IgD-negative memory B cell (primary cell): ENCODE data around the gene SLC35F3. TPM values are rescaled to one million over a fixed set of nuclear protein-coding genes. Genes with fewer than 3 reads are reported as not detected.
A peak's percentile ranks its signal among the peaks of the same experiment; 100 is the strongest.

ENCODE experiments used
- H3K27ac Mint-ChIP-seq, 3 donors: one replicate each; pipeline ENCODE4 v1.8.0; 2020 to 2022; ENCODE audit warnings: mild to moderate bottlenecking in 3 of 3, mixed read lengths in 3 of 3, moderate library complexity in 1 of 3
- H3K27me3 Mint-ChIP-seq: one replicate; pipeline ENCODE4 v1.8.0; 2021; ENCODE audit warnings: mixed read lengths
- H3K36me3 Mint-ChIP-seq: one replicate; pipeline ENCODE4 v1.8.0; 2020; ENCODE audit warnings: mild to moderate bottlenecking, mixed read lengths
- H3K4me1 Mint-ChIP-seq, 3 donors: one replicate each; pipeline ENCODE4 v1.8.0; 2020 to 2022; ENCODE audit warnings: mixed read lengths in 3 of 3, mild to moderate bottlenecking in 1 of 3
- H3K4me3 Mint-ChIP-seq, 4 donors: one replicate each; pipeline ENCODE4 v1.8.0; 2020 to 2022; ENCODE audit warnings: mild to moderate bottlenecking in 4 of 4, mixed read lengths in 4 of 4, moderate library complexity in 3 of 4
- H3K9me3 Mint-ChIP-seq, 3 donors: one replicate each; pipeline ENCODE4 v1.8.0; 2020 to 2021; ENCODE audit warnings: mixed read lengths in 3 of 3, mild to moderate bottlenecking in 1 of 3
- polyA plus RNA-seq: library from polyadenylated mRNA; unstranded; fragments of 300-500 nt; fragmentation: Illumina TruSeq; gene quantifications from one replicate; pipeline ENCODE4 v1.2.3, GENCODE V29; 2021

The SLC35F3 gene
- polyA plus RNA-seq, 1 donor from 2014 or later: not detected

DNA sequence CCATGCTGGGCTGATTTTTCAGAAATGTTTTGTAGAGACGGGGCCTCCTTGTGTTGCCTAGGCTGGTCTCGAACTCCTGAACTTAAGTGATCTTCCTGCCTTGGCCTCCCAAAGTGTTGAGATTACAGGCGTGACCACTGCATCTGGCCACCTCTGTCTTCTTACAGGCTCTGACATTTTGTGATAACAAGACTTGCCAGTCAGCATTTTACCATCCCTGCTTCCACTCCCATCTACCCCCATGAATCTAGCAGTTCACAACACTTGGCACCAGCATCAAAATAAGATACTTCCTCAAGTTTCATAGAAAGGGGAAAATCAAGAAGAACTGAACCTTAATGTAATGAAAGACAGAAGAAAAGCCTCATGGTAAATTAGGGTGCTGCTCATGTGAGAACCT, 32.4 kb downstream of the SLC35F3 start:
- no peak overlapping the region for H3K27ac Mint-ChIP-seq
- peaks cover 0 to 3% (median 0%) of the 10 kb centered on the region in 3 donors for H3K4me1 Mint-ChIP-seq
- H3K27me3 Mint-ChIP-seq: no peaks in the 10 kb centered on the region

GRCh38 chr1:233938476-233938875, 34.0 kb downstream of the SLC35F3 start:
- Mint-ChIP-seq H3K27ac (no peak overlapping the region), H3K36me3 (no peaks in the 10 kb centered on the region), H3K9me3 (peaks cover 0 to 5% (median 2%) of the 10 kb centered on the region in 3 donors), H3K4me1 (peaks cover 0 to 3% (median 0%) of the 10 kb centered on the region in 3 donors), H3K4me3 (no peak overlapping the region), H3K27me3 (peaks cover 4% of the 10 kb centered on the region)

More for the DNA sequence above, 32.4 kb downstream of the SLC35F3 start:
- H3K9me3 Mint-ChIP-seq: peaks cover 0 to 2% (median under 1%) of the 10 kb centered on the region in 3 donors
- H3K36me3 Mint-ChIP-seq: no peaks in the 10 kb centered on the region
- no peak overlapping the region for H3K4me3 Mint-ChIP-seq

- H3K4me3 Mint-ChIP-seq: no peak overlapping the region
- H3K27ac Mint-ChIP-seq: no peak overlapping the region
- H3K27me3 Mint-ChIP-seq: peaks cover 5% of the 10 kb centered on the region
- no peaks in the 10 kb centered on the region for H3K36me3 Mint-ChIP-seq
- H3K9me3 Mint-ChIP-seq: peaks cover 0 to 5% (median 2%) of the 10 kb centered on the region in 3 donors
- peaks cover 0 to 3% (median 0%) of the 10 kb centered on the region in 3 donors for H3K4me1 Mint-ChIP-seq
Observed at GRCh38 chr1:233939451-233939850, 35.0 kb downstream of the SLC35F3 start.

GRCh38 chr1:233940908-233941307, 36.4 kb downstream of the SLC35F3 start:
- peaks cover 7% of the 10 kb centered on the region for H3K27me3 Mint-ChIP-seq
- peaks cover 0 to 5% (median 2%) of the 10 kb centered on the region in 3 donors for H3K9me3 Mint-ChIP-seq
- no peaks in the 10 kb centered on the region for H3K36me3 Mint-ChIP-seq
- peaks cover 0 to 3% (median 0%) of the 10 kb centered on the region in 3 donors for H3K4me1 Mint-ChIP-seq
- H3K4me3 Mint-ChIP-seq: no peak overlapping the region
- H3K27ac Mint-ChIP-seq: no peak overlapping the region

- Mint-ChIP-seq H3K27me3 (peaks cover 8% of the 10 kb centered on the region), H3K27ac (no peak overlapping the region), H3K9me3 (peaks cover 0 to 10% (median 4%) of the 10 kb centered on the region in 3 donors), H3K36me3 (peaks cover 1% of the 10 kb centered on the region), H3K4me3 (no peak overlapping the region), H3K4me1 (peaks cover 0 to 3% (median 0%) of the 10 kb centered on the region in 3 donors)
Observed at GRCh38 chr1:233944601-233945000, 40.1 kb downstream of the SLC35F3 start.

DNA sequence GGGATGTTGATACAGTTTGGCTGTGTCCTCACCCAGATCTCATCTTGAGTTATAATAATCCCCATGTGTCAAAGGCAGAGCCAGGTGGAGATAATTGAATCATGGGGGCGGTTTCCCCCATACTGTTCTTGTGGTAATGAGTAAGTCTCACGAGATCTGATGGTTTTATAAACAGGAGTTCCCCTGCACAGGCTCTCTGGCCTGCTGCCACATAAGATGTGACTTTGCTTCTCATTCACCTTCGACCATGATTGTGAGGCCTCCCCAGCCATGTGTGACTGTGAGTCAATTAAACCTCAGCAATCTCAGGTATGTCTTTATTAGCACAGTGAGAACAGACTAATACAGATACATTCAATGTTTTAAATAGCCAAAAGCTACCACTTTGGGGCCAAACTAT, 41.1 kb downstream of the SLC35F3 start:
- peaks cover 0 to 3% (median 0%) of the 10 kb centered on the region in 3 donors for H3K4me1 Mint-ChIP-seq
- H3K27ac Mint-ChIP-seq: no peak overlapping the region
- H3K27me3 Mint-ChIP-seq: peaks cover 9% of the 10 kb centered on the region
- no peak overlapping the region for H3K4me3 Mint-ChIP-seq
- H3K9me3 Mint-ChIP-seq: peaks cover 2 to 10% (median 8%) of the 10 kb centered on the region in 3 donors
- H3K36me3 Mint-ChIP-seq: peaks cover 2% of the 10 kb centered on the region

- H3K9me3 Mint-ChIP-seq: peaks cover 2 to 13% (median 10%) of the 10 kb centered on the region in 3 donors
- no peak overlapping the region for H3K4me3 Mint-ChIP-seq
- no peak overlapping the region for H3K27ac Mint-ChIP-seq
- peaks cover 2% of the 10 kb centered on the region for H3K36me3 Mint-ChIP-seq
- H3K4me1 Mint-ChIP-seq: peaks cover 0 to 3% (median 0%) of the 10 kb centered on the region in 3 donors
- H3K27me3 Mint-ChIP-seq: peaks cover 9% of the 10 kb centered on the region
Observed at GRCh38 chr1:233945979-233946378, 41.5 kb downstream of the SLC35F3 start.

GRCh38 chr1:233946724-233947123, 42.2 kb downstream of the SLC35F3 start:
- Mint-ChIP-seq H3K27me3 (peaks cover 9% of the 10 kb centered on the region), H3K9me3 (peaks cover 5 to 21% (median 12%) of the 10 kb centered on the region in 3 donors), H3K27ac (no peak overlapping the region), H3K36me3 (peaks cover 2% of the 10 kb centered on the region), H3K4me3 (no peak overlapping the region), H3K4me1 (peaks cover 0 to 3% (median 0%) of the 10 kb centered on the region in 3 donors)

- Mint-ChIP-seq H3K27me3 (peaks cover 3% of the 10 kb centered on the region), H3K36me3 (peaks cover 2% of the 10 kb centered on the region), H3K4me3 (no peak overlapping the region), H3K4me1 (peaks cover 0 to 2% (median 0%) of the 10 kb centered on the region in 3 donors), H3K9me3 (peaks cover 6 to 36% (median 17%) of the 10 kb centered on the region in 3 donors), H3K27ac (peak overlapping the region in 1 of 3 donors; percentile 36)
Observed at GRCh38 chr1:233951804-233952203, 47.3 kb downstream of the SLC35F3 start.

- H3K9me3 Mint-ChIP-seq: peaks cover 0 to 18% (median 6%) of the 10 kb centered on the region in 3 donors
- no peaks in the 10 kb centered on the region for H3K36me3 Mint-ChIP-seq
- peak overlapping the region in 1 of 3 donors; percentile 55 for H3K27ac Mint-ChIP-seq
- no peak overlapping the region for H3K4me3 Mint-ChIP-seq
- no peaks in the 10 kb centered on the region for H3K4me1 Mint-ChIP-seq
- H3K27me3 Mint-ChIP-seq: no peaks in the 10 kb centered on the region
Observed at GRCh38 chr1:233957691-233958090, 53.2 kb downstream of the SLC35F3 start.

DNA sequence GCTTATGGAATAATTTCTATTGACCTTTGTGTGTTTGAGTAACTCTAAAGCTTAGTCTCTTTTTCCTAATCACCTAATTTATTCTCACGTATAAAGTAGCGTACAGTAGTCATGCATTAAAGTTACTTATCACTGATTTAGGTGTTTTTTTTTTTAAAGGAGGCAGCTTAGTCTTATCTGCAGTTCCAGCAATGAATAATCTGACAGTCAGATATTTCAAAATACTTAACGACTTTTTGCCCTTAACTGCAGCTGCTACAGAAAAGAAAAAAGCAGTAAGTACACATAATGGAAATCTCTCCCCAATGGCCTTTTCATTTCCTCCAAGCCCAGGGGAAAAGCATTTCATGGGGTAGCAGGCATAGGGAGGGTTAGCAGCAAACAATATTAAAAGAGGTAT, 54.6 kb downstream of the SLC35F3 start:
- no peaks in the 10 kb centered on the region for H3K36me3 Mint-ChIP-seq
- H3K27ac Mint-ChIP-seq: no peak overlapping the region
- H3K4me1 Mint-ChIP-seq: no peaks in the 10 kb centered on the region
- peaks cover 0 to 8% (median 3%) of the 10 kb centered on the region in 3 donors for H3K9me3 Mint-ChIP-seq
- H3K27me3 Mint-ChIP-seq: no peaks in the 10 kb centered on the region
- no peak overlapping the region for H3K4me3 Mint-ChIP-seq

- H3K9me3 Mint-ChIP-seq: peaks cover 0 to 8% (median 6%) of the 10 kb centered on the region in 3 donors
Observed at GRCh38 chr1:233959971-233960370, 55.5 kb downstream of the SLC35F3 start.

GRCh38 chr1:233960386-233960785, 55.9 kb downstream of the SLC35F3 start:
- Mint-ChIP-seq H3K9me3 (peaks cover 0 to 8% (median 6%) of the 10 kb centered on the region in 3 donors), H3K27ac (no peak overlapping the region), H3K4me1 (no peaks in the 10 kb centered on the region), H3K36me3 (no peaks in the 10 kb centered on the region), H3K27me3 (no peaks in the 10 kb centered on the region), H3K4me3 (no peak overlapping the region)

More at GRCh38 chr1:233959971-233960370, 55.5 kb downstream of the SLC35F3 start:
- no peaks in the 10 kb centered on the region for H3K4me1 Mint-ChIP-seq
- H3K27me3 Mint-ChIP-seq: no peaks in the 10 kb centered on the region
- H3K4me3 Mint-ChIP-seq: no peak overlapping the region
- H3K27ac Mint-ChIP-seq: no peak overlapping the region
- H3K36me3 Mint-ChIP-seq: no peaks in the 10 kb centered on the region

GRCh38 chr1:233962878-233963277, 58.4 kb downstream of the SLC35F3 start:
- Mint-ChIP-seq H3K27ac (no peak overlapping the region), H3K36me3 (no peaks in the 10 kb centered on the region), H3K4me3 (peak overlapping the region in 1 of 4 donors; percentile 50), H3K4me1 (no peaks in the 10 kb centered on the region), H3K9me3 (peaks cover 0 to 6% (median 6%) of the 10 kb centered on the region in 3 donors), H3K27me3 (peaks cover 2% of the 10 kb centered on the region)

GRCh38 chr1:233965856-233966255, 61.4 kb downstream of the SLC35F3 start:
- H3K4me3 Mint-ChIP-seq: no peak overlapping the region
- H3K27ac Mint-ChIP-seq: no peak overlapping the region
- peaks cover 5% of the 10 kb centered on the region for H3K27me3 Mint-ChIP-seq
- H3K9me3 Mint-ChIP-seq: peaks cover 0 to 5% (median 0%) of the 10 kb centered on the region in 3 donors
- H3K4me1 Mint-ChIP-seq: no peaks in the 10 kb centered on the region
- no peaks in the 10 kb centered on the region for H3K36me3 Mint-ChIP-seq

- H3K27me3 Mint-ChIP-seq: peaks cover 3% of the 10 kb centered on the region
- no peaks in the 10 kb centered on the region for H3K9me3 Mint-ChIP-seq
- no peak overlapping the region for H3K4me3 Mint-ChIP-seq
- no peaks in the 10 kb centered on the region for H3K36me3 Mint-ChIP-seq
- H3K4me1 Mint-ChIP-seq: no peaks in the 10 kb centered on the region
- no peak overlapping the region for H3K27ac Mint-ChIP-seq
Observed at GRCh38 chr1:233971753-233972152, 67.3 kb downstream of the SLC35F3 start.
